GM04504 (cell line): Measurements from ENCODE around the gene MIPEP.

Source experiments
- DNase-seq: peaks from one replicate; pipeline ENCODE4 v3.0.0-alpha.2; 2012; ENCODE audit warnings: low read depth

The MIPEP gene

GRCh38 chr13:23810685-23811240 is 78.4 kb downstream of the MIPEP start:
- DNase-seq, result no peak

DNA sequence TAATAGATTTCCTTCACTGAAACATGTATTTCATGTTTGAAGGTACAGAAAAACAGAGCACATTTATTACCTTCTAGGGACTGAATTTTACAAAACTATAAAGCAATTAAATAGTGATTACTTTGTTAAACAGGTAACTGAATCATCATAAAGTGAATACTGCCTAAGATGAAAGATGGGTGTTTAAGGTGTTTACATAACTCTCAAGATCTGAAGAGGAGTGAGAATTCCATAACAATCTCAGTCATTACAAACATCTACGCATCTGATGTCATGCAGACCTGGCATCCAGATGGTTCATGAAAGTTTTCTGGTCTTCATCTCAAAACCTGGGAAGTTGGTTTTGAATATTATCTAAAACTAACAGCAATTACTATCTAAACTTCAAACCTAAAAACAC is 80.4 kb downstream of the MIPEP start:
- DNase-seq, result no peak

GRCh38 chr13:23806874-23807526 is 82.2 kb downstream of the MIPEP start:
- DNase-seq, result no peak

DNA sequence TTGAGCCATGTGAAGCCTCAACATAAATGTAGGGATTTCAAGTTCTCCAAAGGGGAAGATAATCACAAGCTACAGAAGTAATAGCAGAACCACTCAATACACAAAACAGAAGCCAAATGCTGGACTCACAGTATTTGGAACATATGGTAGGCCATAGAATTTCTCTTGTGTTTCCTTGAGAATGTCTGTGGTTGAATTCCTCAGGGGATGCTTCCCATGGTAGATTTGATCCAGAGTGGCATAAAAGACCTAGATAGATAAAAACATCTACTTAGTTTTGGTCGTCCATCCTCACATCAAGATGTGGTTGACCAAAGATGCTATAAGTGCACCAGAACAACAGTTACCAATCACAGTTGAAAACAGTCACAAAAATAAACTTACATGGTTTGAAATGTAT is 83.4 kb downstream of the MIPEP start:
- DNase-seq, result no peak

DNA sequence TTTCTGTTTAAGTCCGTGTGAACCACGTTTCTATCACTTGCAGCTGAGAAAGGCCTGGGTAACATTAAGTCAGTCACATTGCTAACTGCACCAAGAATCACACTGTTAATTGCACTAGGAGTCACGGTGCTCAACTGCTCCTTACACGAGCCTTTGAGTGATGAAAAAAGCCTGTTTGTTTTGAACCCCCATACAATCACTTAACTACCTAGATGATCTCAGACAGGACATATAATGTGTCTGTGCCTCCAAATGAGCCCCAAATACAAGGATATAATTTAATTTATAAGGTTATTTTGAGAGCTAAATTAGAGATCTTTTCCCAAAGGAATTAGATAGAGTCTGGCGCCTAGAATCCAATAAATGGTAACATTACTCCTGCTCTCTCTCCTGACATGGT is 84.1 kb downstream of the MIPEP start:
- DNase-seq, result no peak

DNA sequence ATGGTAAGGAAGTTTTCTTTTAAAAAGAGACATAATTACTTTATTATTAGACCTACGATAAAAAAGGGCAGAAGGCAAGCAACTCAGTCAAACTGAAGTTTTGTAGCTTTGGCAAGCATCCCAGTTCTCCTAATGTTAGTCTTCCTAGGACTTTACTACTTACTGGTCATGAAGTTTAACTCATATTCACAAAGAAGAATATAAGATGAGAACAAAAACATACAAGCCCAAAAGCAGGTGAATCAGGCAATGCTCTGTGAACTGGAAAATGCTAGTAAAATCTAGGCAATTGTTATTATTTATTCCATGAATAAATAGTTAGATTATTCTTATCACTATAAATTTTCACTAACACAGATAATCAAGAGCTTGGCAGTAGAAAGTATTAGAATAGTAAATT is 85.0 kb downstream of the MIPEP start:
- DNase-seq, result no peak

DNA sequence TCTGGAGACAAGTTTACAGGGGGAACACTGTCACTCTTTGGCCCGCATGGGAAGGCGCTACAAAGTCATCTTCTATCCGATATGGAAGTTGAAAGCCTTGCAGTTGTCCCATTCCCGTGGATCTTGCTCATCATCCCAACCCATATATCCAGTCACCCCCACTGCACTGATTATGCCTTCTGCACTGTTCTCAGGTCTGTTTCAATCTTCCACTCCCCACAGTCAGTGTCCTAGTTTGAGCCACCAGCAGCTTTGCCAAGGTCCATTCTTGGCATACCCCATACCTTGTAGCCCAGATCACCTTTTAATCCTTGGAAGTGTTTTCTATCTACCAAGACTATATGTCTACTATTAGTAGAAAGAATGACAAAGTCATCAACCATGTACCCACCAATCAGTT is 88.1 kb downstream of the MIPEP start:
- DNase-seq, result no peak

DNA sequence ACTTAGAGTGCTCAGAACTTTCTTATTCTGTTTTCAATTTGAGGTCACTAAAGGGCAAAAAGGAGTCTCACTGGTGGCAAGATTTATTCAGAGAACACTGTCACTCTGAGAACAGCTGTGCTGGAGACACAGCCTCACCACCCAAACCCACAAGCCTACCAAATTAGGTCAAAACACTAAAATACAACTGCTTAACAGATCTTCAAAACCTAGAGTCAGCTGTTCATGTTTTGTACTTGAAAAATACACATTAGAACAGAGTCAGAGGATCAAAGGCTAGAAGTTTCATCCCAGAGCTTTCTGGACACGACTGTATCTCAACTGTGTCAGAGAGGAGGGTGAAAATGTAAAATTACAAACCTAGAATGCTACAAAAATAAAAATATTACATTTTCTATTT is 89.3 kb downstream of the MIPEP start:
- no peak for DNase-seq

- no peak for DNase-seq
Measured at GRCh38 chr13:23797276-23797903, 91.8 kb downstream of the MIPEP start.

DNA sequence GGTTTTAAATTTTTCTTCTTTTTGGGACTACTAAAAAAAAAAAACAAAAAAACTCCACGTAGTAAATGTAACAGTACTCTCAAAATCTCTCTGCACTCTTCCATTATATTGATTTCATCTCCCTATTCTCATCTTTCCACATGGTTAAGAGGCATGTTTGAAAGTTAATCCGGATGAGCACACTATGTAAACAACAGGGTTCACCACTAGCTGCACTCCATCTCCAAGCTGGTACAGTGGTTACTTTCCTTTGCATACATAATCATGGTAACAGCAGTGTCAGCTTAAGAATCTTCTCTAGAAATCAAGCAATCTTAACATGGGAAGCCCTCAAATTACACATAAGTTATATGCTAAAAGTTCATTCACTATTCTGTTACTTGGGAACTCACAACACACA is 92.6 kb downstream of the MIPEP start:
- no peak for DNase-seq

GRCh38 chr13:23794267-23795161 is 94.7 kb downstream of the MIPEP start:
- peak; percentile 34 for DNase-seq

DNA sequence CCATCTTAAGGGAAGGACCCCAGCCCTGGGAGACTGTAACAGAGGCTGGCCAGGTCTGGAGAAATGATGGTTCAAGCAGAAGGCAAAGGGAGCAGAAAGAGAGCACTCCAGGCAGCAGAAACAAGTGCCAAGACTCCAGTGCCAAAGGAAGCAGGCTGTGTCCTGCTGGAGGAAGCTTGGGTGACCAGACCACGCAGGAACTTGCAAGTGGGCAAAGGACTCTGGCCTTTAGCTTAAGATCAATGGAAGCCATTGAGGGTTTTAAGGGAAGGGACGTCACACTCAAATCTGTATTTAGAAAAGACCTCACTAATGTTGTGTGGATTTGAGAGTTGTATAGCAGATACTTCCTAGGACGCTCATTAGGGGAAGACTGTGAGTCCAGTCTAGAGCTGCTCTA is 95.5 kb downstream of the MIPEP start:
- no peak for DNase-seq

DNA sequence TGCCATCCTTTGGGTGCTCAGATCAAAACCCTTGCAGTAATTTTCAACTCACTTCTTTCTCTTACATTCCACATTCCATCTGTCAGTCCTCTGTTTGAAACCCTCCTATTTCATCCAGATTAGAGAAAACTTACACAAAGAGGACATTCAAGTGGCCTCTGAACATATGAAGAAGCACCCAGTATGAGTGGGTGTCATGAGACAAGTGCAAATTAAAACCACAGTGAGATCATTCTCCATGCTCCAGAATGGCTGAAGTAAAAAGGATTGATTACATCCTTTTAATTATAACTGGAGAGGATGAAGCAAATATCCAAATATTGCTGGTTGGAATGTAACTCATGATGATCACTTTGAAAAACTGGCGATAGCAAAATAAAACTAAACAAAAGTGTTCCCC is 96.5 kb downstream of the MIPEP start:
- DNase-seq, result no peak

DNA sequence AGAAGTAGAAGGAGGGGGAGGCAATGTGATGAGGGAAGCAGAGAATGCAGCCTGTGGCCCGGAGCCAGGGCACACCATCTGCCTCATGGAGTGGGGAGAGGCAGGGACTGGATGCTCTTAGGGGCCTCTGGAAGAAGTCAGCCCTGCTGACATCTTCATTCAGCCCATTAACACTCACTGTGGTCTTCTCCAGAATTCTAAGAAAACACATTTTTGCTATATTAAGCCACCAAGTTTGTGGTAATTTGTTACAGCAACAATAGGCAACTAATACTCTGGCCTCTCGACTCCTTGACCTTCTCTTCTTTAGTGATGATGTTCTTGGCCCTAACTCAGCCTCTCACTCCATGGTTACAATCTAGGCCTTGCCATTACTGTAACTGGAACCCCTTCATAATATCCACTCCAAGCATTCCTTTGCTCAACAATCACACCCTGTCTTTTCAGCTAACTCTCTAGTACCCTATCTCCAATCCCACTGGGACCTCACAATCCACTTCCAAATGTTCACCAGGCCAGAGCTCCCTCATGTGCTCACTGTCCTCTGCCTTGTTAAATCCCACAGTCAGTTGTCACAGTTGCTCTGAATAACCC is 98.5 kb downstream of the MIPEP start:
- DNase-seq, result peak; percentile 88

GRCh38 chr13:23789576-23790346 is 99.4 kb downstream of the MIPEP start:
- DNase-seq, result no peak

- no peak for DNase-seq
Measured at GRCh38 chr13:23788459-23788858, 100.7 kb downstream of the MIPEP start.

GRCh38 chr13:23787464-23787863 is 101.7 kb downstream of the MIPEP start:
- no peak for DNase-seq

DNA sequence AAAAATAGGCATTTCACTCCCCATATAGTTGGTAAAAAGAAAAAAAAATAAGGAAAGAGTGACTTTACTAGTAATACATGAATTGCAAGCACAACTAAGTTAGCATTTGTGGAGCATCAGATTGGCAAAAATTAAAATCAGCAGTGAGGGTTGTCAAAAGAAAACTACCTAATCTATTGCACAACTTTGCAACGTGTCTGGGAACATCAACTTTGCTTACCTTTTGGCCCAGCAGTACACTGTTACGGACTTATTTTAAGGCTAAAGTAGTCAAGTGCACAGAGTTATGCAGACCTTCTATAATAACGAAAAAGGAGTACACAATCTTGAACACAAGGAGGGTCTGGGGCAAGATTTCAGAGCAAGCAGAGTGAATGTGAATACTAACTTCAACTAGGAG is 102.6 kb downstream of the MIPEP start:
- DNase-seq, result no peak

DNA sequence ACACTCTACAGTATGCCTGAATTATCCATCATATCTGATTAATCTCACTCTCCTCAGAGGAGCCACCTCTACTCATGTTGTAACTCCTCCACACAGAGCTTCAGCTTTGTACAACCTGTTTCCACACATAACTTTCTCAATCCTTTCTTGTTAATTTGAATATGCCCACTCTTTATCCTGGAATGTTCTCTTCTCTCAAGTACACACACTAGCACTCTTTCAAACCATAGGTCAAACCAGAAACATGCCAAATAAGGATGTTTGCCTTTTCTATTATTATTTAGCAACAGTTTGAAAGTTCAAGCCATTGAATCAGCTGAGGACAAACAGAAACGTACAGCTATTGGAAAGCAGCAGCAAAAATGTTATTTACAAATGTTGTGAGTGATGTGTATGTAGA is 110.3 kb downstream of the MIPEP start:
- no peak for DNase-seq

- no peak for DNase-seq
Measured at GRCh38 chr13:23778002-23778652, 111.1 kb downstream of the MIPEP start.

DNA sequence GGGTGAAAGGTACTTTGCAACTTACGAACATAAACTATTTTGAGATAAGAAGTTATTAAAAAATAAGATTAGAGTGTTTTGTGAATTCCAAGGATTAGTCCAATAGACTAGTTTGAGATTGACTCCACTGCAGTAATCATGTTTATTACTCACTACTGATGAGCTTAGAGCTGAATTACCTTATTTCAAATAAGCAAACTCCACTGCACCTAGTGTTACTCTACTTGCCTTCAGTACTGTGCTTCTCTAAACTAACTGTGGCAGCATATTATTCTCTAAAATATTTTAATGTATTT is 111.7 kb downstream of the MIPEP start:
- DNase-seq, result no peak
